Activated CD8-positive, alpha-beta memory T cell treated with anti-CD3 and anti-CD28 coated beads for 1 hour (primary cell): Measurements from ENCODE around the gene ADGRA3.
"Not testable (repeated sequence)": the region's sequence is repeated elsewhere in the genome, so short reads cannot be mapped to it uniquely, and the experiment has no call there.

Experiments
- DNase-seq, 2 donors: peaks; one replicate each; pipeline ENCODE4 v3.0.0-alpha.2; 2020; ENCODE audit warnings: low read depth in 1 of 2; ENCODE audit errors: extremely low read depth in 1 of 2

ADGRA3 gene

DNA sequence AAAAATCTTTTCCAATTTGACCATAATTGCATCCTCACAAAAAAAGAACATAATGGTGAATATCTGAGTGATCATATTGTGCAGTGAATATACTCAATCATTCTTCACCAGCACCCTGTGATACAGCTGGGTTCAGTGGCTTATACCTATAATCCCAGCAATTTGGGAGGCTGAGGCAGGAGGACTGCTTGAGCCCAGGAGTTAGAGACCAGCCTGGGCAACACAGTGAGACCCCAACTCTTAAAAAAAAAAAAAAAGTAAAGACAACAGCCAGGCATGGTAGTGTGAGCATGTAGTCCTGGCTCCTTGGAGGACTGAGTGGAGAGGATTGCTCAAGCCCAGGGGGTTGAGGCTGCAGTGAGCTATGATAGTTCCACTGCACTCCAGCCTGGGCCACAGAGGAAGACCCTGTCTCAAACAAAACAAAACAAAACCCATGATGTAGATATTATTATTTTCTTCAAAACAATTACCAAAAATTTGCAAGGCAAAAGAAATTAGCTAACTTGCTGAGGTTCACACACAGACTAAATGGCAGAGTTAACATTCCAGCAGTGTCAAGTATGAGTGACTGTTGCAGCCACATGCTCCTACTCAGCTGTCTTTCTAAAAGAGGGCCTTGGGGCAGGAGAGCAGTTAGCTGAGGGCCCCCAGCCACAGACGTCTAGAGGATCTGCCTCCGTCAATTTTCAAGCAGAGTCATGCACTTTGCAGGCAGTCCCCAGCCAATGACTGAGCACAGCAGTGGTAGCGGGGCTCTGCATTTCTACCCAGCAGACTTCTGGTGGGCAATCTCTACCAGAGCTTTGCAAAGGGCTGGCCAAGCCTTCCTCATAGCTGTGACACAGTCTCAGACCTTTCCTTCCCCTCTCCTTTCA is 33.4 kb downstream of the ADGRA3 start:
- DNase-seq, result no peak

DNA sequence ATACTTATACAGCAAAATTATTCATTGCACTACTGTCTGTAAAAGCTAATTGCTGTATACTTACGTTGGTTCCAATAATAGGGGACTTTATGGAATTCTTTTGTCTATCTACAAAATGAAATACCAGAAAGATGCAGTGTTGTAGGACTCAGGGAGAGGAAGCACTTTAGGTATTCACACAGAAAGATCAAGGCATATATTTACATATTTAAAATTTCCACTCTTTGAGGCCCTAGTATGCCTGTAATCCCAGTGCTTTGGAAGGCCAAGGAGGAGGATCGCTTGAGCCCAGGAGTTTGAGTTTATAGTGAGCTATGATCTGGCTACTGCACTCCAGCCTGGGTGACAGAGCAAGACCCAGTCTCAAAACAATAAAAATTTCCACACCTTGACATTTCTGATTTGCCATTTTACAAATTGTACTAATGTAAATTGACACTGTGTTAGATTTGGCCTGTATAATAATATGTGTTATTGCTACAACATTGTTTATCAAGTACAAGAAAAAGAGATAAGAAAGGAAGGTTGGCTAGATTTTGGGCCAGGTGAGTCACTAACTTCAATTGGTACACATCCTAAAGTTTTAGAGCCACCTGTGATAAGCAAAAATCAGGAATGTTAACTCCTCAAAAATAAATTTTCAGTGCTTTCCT is 35.1 kb downstream of the ADGRA3 start:
- DNase-seq, result no peak

DNA sequence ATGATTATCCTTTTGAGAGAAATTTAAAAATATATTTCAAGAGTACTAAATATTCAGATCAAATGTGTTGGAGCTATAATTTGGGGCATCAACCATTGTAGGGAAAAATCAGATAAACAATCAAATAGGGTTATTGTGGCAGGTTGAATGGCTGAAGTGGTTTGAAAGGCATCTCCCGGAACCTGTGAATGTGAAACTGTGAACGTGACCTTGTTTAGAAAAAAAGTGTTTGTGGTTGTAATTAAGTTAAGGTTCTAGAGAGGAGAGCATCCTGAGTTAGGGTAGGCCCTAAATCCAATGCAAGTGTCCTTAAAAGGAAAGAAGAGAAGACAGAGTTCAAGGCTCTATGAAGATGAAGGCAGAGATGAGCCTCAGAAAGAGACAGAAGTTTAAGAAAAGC is 37.4 kb downstream of the ADGRA3 start:
- no peak for DNase-seq

DNA sequence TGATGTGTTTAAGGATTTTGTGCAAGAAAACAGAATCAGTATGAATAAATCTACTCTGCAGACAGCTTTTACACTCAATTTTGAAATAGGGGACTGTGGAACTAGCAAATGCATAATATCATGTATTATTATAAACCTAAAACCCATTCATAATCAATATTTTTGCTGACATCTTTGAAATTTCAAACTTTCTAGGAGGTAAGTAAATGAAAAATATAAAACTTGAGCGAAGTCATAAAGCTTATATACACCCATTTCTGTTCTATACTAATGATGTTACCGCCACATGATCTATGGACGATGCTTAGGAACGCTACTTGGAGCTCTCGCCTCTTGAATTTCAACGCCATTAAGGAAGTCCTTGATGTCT is 38.1 kb downstream of the ADGRA3 start:
- no peak for DNase-seq

DNA sequence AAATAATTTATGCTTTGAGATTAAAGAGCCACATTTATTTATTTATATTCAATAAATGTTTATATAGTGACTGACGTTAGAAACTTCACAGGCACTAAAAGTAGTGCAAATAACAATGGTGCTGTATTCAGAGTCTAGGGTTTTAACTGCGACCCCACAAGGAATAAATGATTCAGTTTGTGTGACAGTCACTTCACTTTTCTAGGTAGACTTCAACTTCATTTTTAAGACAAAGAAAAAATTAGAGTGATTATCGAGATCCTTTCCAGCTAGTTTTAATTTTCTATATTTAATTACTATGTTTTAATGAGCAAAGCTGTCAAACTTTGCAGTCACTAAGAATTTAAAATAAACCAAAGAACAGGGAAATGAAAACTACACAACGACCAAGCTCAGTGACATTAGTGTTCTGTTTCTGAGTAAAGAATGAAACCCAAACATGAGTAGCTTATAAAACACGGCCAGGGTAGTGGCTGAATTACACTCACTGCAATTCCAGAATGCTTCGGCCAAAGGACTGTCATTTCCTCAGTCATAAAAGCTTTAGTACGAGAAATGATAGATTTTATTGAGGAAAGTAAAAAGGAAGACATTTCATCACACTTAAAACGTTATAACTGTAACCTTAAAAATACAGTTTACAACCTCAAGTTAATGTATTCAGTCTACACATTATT is 38.6 kb downstream of the ADGRA3 start:
- no peak for DNase-seq

DNA sequence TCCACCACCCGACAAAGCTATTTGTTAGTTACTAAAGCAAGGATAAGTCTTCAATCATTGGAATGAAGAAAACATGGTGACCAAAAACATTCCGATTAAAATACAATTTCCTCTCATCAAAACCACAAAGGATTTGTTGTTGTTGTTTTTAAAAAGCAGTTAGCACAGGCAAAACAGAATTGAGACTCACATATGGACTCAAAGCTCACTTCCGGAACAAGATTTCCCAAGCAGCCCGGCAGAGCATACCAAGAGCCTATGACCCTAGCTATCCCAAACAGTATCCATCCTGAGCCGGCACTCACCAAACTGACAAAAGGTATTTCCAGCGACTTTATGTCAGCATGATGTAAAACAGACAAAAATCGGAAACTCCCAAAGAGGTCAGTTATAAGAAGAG is 39.9 kb downstream of the ADGRA3 start:
- DNase-seq, result no peak

DNA sequence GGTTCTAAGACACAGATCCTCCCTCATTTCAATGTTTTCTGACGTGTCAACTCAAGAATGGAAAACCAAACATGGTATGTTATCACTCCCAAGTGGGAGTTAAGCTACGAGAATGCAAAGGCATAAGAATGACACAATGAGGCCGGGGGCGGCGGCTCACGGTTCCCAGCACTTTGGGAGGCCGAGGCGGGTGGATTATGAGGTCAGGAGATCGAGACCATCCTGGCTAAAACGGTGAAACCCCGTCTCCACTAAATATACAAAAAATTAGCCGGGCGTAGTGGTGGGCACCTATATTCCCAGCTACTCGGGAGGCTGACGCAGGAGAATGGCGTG is 40.6 kb downstream of the ADGRA3 start:
- DNase-seq, result not testable (repeated sequence)

DNA sequence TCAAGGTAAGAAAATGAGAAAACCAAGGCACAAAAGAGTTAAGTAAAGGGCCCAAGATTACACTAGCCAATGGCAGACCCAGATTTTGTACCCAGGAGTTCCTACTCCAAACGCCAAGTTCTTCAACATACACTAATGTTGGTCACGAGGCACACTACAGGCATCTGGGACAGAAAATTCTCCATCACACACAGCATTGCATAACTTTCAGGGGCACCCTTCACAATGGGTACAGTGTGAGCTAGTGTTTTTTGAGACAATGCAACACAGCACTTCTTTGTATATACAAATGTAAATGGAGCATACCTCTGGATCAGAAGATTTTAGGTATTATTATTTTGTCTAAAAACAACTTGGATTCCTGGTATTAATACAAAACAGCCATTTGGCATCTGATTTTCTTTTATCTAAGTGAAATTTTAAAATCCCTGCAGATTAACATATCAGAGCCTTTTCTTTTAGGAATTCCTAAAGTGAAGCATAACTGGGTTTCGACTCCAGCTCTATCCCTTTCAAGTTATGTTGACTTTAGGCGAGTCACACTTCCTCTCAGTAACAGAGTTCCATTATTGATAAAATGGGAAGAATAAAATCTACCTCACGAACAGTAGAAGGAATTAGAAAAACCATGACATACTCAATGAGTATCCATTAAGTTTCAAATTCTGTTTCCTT is 41.1 kb downstream of the ADGRA3 start:
- no peak for DNase-seq

DNA sequence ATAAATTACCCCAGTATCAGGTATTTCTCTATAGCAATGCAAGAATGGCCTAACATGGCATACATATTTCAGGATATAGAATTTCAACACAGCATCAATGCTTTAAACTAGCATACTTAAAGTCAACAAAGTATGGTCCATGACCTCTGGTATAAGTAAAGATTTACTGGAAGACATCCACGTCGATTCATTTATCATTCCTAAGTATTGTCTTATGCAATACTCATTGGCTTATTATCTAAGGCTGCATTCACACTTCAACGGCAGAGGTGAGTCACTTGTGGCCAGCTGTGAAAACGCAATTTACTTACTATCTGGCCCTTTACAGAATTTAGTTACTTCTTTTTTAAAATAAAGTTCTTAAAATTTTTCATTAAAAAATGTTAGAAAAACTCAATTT is 42.6 kb downstream of the ADGRA3 start:
- DNase-seq, result no peak

DNA sequence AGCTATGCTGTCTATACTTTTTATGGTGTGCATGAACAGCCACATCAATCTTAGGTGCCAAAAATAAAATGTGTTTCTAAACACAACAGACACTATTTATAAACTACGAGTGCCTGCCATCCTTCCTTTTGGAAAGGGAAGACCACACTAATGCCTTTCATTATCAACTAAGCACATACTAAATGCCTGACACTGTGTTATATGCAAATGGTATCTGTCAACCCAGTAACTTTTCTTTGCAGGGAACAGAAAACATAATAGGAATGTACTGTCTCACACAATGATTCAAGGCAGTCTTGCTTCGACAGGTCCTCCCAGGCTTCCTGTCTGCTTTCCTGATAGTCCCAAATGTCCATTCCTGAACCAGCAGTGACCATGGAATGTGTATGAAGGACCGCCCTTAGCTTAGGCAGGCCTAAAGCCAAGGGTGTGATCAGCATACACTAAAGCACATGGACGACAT is 43.8 kb downstream of the ADGRA3 start:
- DNase-seq, result no peak

DNA sequence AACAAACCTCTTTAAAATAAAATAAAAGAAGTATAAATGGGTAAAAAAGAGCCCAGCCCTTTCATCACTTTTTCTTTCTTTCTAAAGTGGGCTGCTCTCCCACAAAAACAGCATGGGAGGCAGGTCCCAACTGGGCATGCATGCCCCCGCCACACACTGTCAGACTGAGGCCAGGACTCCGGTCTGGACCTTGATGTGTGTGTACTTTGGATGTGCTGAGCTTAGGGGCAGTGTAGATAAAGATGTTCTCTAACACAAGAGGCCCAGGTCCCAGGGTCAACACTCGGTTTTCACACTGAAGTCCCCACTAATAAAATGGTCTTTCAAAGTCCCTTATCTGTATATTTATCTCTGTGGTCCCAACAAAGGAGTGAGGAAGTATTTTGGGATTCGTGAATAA is 44.4 kb downstream of the ADGRA3 start:
- no peak for DNase-seq

DNA sequence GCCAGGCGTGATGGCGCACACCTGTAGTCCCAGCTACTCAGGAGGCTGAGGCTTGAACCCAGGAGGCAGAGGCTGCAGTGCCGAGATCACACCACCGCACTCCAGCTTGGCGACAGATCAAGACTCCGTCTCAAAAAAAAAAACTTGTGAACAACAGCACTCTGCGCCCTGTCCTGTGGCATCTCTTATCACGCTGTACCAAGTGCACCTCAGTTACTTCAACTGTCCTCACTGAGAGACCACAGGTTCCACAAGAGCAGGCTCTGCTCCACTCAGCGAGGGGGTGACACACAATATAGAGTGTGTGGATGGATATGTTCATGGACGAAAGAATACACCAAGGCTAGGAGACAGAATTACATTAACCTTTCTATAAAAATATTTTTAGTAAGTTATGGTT is 49.3 kb downstream of the ADGRA3 start:
- DNase-seq, result no peak

DNA sequence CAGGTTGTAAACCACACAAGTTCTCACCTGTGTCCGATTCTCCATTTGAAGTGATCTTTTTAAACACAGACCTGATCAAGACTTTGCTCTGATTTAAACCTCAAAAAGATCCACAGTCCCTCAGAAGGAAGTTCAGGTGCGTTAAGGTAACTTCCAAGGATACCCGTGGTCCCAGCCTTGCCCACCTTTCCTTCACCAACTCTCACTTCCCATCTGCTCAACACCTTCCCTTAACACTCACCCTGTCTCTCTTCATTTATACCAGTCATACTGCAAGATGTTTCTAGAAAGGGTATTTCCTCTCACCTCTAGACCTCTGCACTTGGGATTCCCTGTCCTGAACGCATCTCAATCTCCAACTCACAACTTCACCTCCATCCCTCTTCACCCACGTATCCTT is 49.9 kb downstream of the ADGRA3 start:
- no peak for DNase-seq

DNA sequence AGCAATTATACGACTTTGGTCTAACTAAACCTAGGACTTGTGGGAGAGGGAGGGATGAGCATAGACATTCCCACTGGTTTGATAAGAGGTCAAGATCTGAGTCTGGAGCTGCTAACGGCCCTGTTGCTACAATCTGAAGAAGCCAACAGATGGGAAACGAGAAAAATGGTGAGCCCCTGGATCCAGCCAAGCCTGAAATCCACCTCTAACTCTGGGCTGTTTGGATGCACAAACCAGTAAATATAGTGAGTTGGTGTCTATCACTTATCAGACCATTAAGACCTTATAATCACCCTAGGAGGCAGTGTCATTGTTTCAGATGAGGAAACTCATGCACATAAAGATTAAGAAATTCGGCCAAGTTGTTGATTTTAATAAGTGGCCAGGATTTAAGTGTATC is 50.5 kb downstream of the ADGRA3 start:
- DNase-seq, result no peak

DNA sequence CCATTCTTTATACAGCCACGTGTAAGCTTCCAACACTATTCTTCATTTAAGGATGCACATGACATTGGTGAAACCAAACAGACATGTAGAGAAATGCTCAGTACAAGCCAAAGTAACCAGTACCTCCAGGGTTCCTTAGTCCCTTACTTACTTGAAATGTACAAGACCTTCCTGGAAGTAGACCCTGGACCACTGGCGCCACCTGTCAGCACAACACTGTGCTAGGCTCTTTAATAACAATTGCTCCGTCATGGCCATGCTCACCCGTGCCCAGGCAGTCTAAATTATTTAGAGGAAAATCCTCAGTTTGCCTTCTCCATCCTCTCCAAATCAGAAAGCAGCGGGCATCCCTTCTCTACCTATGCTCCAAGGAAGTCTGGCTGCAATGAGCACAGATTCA is 52.7 kb downstream of the ADGRA3 start:
- no peak for DNase-seq

DNA sequence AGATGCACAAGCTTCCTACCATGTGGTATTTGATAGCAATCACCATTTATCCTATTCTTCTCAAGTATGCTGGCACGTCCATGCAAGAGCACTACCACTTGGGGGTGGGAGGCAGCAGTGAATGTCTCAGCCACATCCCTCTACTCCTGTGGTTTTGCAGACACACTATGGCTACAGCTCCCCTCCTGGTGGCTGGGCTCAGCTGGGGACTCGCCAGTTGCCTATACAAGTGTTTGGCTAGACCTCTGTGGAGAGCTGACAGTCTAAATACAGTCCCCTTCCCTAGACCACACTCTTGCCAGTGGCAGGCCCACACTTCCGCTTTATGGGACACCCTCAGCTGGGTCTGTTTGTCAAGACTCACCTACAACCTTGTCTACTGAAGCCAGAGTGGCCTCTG is 53.2 kb downstream of the ADGRA3 start:
- no peak for DNase-seq

DNA sequence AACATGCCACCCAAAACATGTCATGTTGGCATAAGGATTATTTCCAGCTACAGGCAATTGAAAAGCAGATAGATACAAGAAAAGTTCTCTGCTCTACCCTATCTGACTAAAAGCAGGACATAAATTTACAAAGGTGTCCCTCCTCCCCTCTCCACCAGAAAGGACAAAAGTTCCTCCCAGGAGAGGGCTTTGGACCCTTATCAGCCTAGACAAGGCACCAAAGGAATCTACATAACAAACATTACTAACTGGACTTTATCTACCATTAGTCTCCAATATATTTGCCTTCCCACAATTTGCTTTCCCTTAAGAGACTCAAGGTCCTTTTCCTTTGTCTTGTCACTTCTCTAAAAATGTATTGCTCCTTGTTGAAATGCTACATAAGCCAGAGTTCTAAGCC is 55.6 kb downstream of the ADGRA3 start:
- no peak for DNase-seq

DNA sequence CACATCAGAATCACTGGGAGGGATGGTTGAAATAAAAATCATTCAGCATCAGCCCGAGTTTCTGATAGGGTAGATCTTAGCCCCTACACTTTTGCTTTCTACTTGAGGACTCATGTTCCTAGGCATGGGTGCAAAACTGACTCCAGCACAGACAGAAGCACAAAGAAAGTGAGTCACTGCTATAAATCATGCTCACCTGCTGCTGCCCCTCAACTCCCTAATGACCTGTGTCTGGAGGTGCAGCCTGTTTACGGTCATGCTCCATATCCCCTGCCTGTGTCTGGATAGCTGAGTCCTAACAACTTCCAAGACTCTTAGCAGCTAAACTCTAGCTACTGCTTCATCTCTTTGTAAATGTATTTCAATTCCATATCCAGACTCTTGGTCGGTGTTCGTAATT is 57.8 kb downstream of the ADGRA3 start:
- no peak for DNase-seq

DNA sequence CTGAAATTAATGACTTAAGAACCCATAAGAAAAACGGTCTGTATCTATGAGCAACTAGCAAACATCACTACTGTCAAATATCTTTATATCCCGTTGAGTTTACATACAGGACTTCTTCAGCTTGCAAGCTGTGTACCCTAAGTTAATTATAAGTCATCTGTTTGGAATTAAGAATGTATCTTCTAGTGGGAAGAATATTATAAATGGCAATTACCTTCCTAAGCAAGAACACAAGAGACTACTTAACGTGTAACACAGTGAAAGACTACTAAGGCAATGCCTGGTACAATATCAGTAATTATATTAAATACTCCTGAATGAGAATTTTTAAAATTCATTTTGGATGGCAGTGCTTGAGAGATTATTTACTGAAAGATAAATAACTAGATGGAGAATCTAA is 58.5 kb downstream of the ADGRA3 start:
- DNase-seq, result no peak

DNA sequence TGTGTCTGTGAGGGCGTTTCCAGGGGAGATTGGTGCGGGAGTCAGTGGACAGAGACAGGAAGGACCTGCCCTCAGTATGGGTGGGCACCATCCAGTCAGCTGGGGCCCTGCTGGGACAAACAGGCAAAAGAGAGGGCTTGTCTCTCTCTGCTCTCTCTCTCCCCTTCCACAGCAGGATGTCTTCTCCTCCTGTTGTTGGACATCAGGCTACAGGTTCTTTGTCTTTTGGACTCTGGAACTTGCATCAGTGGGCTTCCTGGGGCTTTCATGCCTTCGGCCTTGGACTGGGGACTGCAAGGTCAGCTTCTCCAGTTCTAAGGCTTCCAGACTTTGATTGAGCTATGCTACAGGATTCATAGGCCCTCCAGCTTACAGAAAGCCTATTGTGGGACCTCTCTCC is 59.6 kb downstream of the ADGRA3 start:
- DNase-seq, result no peak

DNA sequence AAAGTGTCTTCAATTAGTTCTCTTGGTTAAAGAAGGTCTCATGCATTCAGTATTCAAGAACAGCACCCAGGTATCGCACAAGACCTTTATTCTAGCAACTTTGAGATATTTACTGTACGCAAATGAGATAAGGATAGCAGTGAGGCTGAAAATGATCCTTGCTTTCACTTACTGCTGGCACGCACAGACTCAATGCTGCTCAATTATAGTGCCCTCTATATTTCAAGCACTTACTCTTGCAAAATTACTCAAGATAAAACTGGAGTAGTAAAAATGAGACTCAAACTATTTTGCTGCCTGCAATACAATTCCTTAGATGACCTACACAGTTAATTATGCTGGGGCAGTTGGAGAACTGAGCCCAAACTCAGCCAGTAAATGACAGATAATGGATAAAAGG is 60.9 kb downstream of the ADGRA3 start:
- no peak for DNase-seq
